BLaER1 treated with 17β-estradiol and CSF1 and Interleukin-3, amounts not matched to agents 10 nM and 100 nM (cell line): ENCODE data around the gene HOXA2.
A peak's percentile ranks its signal among the peaks of the same experiment; 100 is the strongest.

Experiments used
- H3K27ac ChIP-seq, 11 experiments: shearing (Covaris generic); formaldehyde crosslinking; 2 replicates each; pipeline ENCODE4 v1.8.1; 2022
- H3K27me3 ChIP-seq, 11 experiments: shearing (Covaris generic); formaldehyde crosslinking; 2 replicates each; pipeline ENCODE4 v1.8.1; 2022
- H3K36me3 ChIP-seq, 11 experiments: shearing (Covaris generic); formaldehyde crosslinking; 2 replicates each; pipeline ENCODE4 v1.8.1; 2022
- H3K4me1 ChIP-seq, 10 experiments: shearing (Covaris generic); formaldehyde crosslinking; 2 replicates each; pipeline ENCODE4 v1.8.1; 2022
- H3K4me2 ChIP-seq, 11 experiments: shearing (Covaris generic); formaldehyde crosslinking; 2 replicates each; pipeline ENCODE4 v1.8.1; 2022
- H3K4me3 ChIP-seq, 10 experiments: shearing (Covaris generic); formaldehyde crosslinking; 2 replicates each; pipeline ENCODE4 v1.8.1; 2022
- H3K9ac ChIP-seq, 11 experiments: shearing (Covaris generic); formaldehyde crosslinking; 2 replicates each; pipeline ENCODE4 v1.8.1; 2022
- H3K9me3 ChIP-seq, 11 experiments: shearing (Covaris generic); formaldehyde crosslinking; replicated peaks in 1 of 11; 2 replicates each; pipeline ENCODE4 v1.8.1; 2022
- H4K20me1 ChIP-seq, 11 experiments: shearing (Covaris generic); formaldehyde crosslinking; 2 replicates each; pipeline ENCODE4 v1.8.1; 2022
- Cebpa-rat ChIP-seq, 11 experiments: shearing (Covaris generic); IDR thresholded peaks; 2 replicates each; pipeline ENCODE4 v1.8.1; 2022

Gene HOXA2

GRCh38 chr7:27093184-27093895 lies 9.1 kb downstream of the HOXA2 start:
- Histone ChIP-seq H4K20me1 (no peaks in the 10 kb centered on the region), H3K4me2 (no peak overlapping the region), H3K27me3 (peaks cover 0 to 7% (median 0%) of the 10 kb centered on the region in 11 experiments; a peak in 3 of 22 replicates), H3K4me1 (peaks cover 0 to 12% (median 4%) of the 10 kb centered on the region in 10 experiments; a peak in 6 of 20 replicates), H3K27ac (no peak overlapping the region), H3K36me3 (no peaks in the 10 kb centered on the region), H3K9me3 (peaks cover 26 to 47% (median 42%) of the 10 kb centered on the region in 11 experiments), H3K9ac (no peak overlapping the region), H3K4me3 (no peak overlapping the region)
- no peak for TF ChIP-seq Cebpa-rat (IDR thresholded peaks at IDR 0.05)

- H3K4me1 ChIP-seq: peaks cover 0 to 12% (median 4%) of the 10 kb centered on the region in 10 experiments; a peak in 6 of 20 replicates
- no peak overlapping the region for H3K27ac ChIP-seq
- peaks cover 28 to 47% (median 43%) of the 10 kb centered on the region in 11 experiments for H3K9me3 ChIP-seq
- H3K4me2 ChIP-seq: peak overlapping the region in 4 of 11 experiments; percentile 14 to 49 (median 34); a peak in 5 of 22 replicates
- no peak for TF ChIP-seq Cebpa-rat (IDR thresholded peaks at IDR 0.05)
- H4K20me1 ChIP-seq: no peaks in the 10 kb centered on the region
- H3K36me3 ChIP-seq: no peaks in the 10 kb centered on the region
- H3K27me3 ChIP-seq: peaks cover 0 to under 1% (median 0%) of the 10 kb centered on the region in 11 experiments; a peak in 1 of 22 replicates
- no peak overlapping the region for H3K9ac ChIP-seq
- H3K4me3 ChIP-seq: no peak overlapping the region
Measured at GRCh38 chr7:27092819-27093110, 9.7 kb downstream of the HOXA2 start.

- Histone ChIP-seq H3K9ac (no peak overlapping the region), H4K20me1 (no peaks in the 10 kb centered on the region), H3K36me3 (no peaks in the 10 kb centered on the region), H3K4me1 (peaks cover 0 to 12% (median 4%) of the 10 kb centered on the region in 10 experiments; a peak in 6 of 20 replicates), H3K9me3 (peaks cover 31 to 49% (median 44%) of the 10 kb centered on the region in 11 experiments), H3K4me2 (peak overlapping the region in 5 of 11 experiments; percentile 9 to 49 (median 27); a peak in 8 of 22 replicates), H3K27me3 (no peaks in the 10 kb centered on the region), H3K4me3 (no peak overlapping the region), H3K27ac (no peak overlapping the region)
- TF ChIP-seq Cebpa-rat (IDR thresholded peaks at IDR 0.05): no peak
Measured at GRCh38 chr7:27091941-27092818, 10.3 kb downstream of the HOXA2 start.

GRCh38 chr7:27091105-27091504 lies 11.4 kb downstream of the HOXA2 start:
- peaks cover 22 to 40% (median 36%) of the 10 kb centered on the region in 11 experiments for H3K9me3 ChIP-seq
- no peaks in the 10 kb centered on the region for H3K36me3 ChIP-seq
- H3K4me3 ChIP-seq: no peak overlapping the region
- H3K4me1 ChIP-seq: peaks cover 0 to 12% (median 4%) of the 10 kb centered on the region in 10 experiments; a peak in 5 of 20 replicates
- no peak overlapping the region for H3K27ac ChIP-seq
- H3K4me2 ChIP-seq: no peak overlapping the region
- no peaks in the 10 kb centered on the region for H4K20me1 ChIP-seq
- TF ChIP-seq Cebpa-rat (IDR thresholded peaks at IDR 0.05): no peak
- H3K27me3 ChIP-seq: no peaks in the 10 kb centered on the region
- no peak overlapping the region for H3K9ac ChIP-seq

- Histone ChIP-seq H3K4me2 (no peak overlapping the region), H3K4me1 (peaks cover 0 to 12% (median 6%) of the 10 kb centered on the region in 10 experiments; a peak in 7 of 20 replicates), H3K27ac (no peak overlapping the region), H3K36me3 (no peaks in the 10 kb centered on the region), H3K27me3 (no peaks in the 10 kb centered on the region), H3K9ac (no peak overlapping the region), H3K4me3 (no peak overlapping the region), H4K20me1 (no peaks in the 10 kb centered on the region), H3K9me3 (peaks cover 12 to 22% (median 18%) of the 10 kb centered on the region in 11 experiments)
- TF ChIP-seq Cebpa-rat (IDR thresholded peaks at IDR 0.05): no peak
Measured at GRCh38 chr7:27088002-27088922, 14.2 kb downstream of the HOXA2 start.

GRCh38 chr7:27083646-27084045 lies 18.8 kb downstream of the HOXA2 start:
- Histone ChIP-seq H3K9me3 (peaks cover 12 to 20% (median 16%) of the 10 kb centered on the region in 11 experiments), H4K20me1 (no peaks in the 10 kb centered on the region), H3K27ac (no peak overlapping the region), H3K4me1 (peaks cover 0 to 11% (median 6%) of the 10 kb centered on the region in 10 experiments; a peak in 11 of 20 replicates), H3K4me2 (peak overlapping the region in 3 of 11 experiments; percentile 7 to 35 (median 19); a peak in 2 of 22 replicates), H3K4me3 (no peak overlapping the region), H3K36me3 (no peaks in the 10 kb centered on the region), H3K9ac (no peak overlapping the region), H3K27me3 (no peaks in the 10 kb centered on the region)
- TF ChIP-seq Cebpa-rat (IDR thresholded peaks at IDR 0.05): no peak

- no peaks in the 10 kb centered on the region for H4K20me1 ChIP-seq
- peaks cover 0 to 11% (median 6%) of the 10 kb centered on the region in 10 experiments; a peak in 11 of 20 replicates for H3K4me1 ChIP-seq
- no peak overlapping the region for H3K4me3 ChIP-seq
- no peaks in the 10 kb centered on the region for H3K36me3 ChIP-seq
- no peaks in the 10 kb centered on the region for H3K27me3 ChIP-seq
- TF ChIP-seq Cebpa-rat (IDR thresholded peaks at IDR 0.05): no peak
- H3K27ac ChIP-seq: no peak overlapping the region
- H3K4me2 ChIP-seq: no peak overlapping the region
- H3K9ac ChIP-seq: no peak overlapping the region
- peaks cover 0 to 11% (median 2%) of the 10 kb centered on the region in 11 experiments; a peak in 9 of 22 replicates for H3K9me3 ChIP-seq
Measured at GRCh38 chr7:27082171-27082570, 20.3 kb downstream of the HOXA2 start.

- Histone ChIP-seq H3K9me3 (peaks cover 0 to 8% (median 0%) of the 10 kb centered on the region in 11 experiments; a peak in 3 of 22 replicates), H3K27ac (no peak overlapping the region), H3K4me1 (peaks cover 0 to 11% (median 6%) of the 10 kb centered on the region in 10 experiments; a peak in 11 of 20 replicates), H3K4me3 (no peak overlapping the region), H3K9ac (no peak overlapping the region), H3K27me3 (no peaks in the 10 kb centered on the region), H3K36me3 (no peaks in the 10 kb centered on the region), H4K20me1 (no peaks in the 10 kb centered on the region), H3K4me2 (no peak overlapping the region)
- no peak for TF ChIP-seq Cebpa-rat (IDR thresholded peaks at IDR 0.05)
Measured at GRCh38 chr7:27080844-27081436, 21.5 kb downstream of the HOXA2 start.
